NCI-H2107 treated with DMSO at 0.1 percent for 48 hours (cell line): ENCODE measurements around the gene COL23A1.

Experiments used
- DNase-seq: peaks from one replicate; lab custom pipeline; 2025; ENCODE audit not compliant: unreplicated experiment; lab: John Stamatoyannopoulos, UW

The COL23A1 gene

GRCh38 chr5:178463321-178464155, 126.7 kb downstream of the COL23A1 start:
- no peak for DNase-seq

DNA sequence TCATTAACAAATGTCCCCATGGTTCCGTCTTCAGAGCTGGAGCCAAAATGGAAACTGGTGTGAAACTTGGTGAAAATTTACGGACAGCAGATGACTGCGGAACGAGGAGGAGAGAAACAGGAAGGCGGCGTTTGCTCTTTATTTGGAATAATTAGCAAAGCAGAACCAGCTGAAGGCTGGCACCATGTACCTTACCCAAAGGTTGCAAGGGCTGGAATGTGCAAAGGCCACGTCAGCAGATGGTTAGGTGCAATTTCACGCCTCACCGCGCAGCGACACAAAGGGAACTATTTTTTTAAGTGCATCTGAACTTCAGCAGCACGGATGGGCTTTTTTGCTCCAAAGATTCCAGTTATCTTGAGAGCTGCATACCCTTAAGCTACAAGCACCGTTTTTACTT, 127.4 kb downstream of the COL23A1 start:
- DNase-seq = no peak

DNA sequence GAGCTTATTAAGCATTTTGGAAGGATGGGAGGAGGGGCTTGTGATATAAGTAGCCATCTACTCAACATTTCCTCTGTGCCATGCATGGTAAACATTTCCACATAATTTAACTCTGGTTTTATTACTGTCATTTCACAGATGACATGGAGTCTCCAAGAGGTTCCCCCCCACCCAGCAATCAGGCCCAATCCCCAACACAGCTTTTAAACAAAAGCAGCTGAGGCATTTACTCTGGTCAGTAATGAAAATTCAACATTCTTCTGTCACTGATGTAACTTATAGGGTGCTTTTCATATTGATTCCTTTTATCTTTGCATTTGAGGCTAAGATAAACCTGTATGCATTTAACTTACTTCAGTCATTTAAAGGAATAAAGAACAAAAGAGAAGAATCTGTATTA, 128.1 kb downstream of the COL23A1 start:
- DNase-seq = no peak

GRCh38 chr5:178461004-178461730, 129.0 kb downstream of the COL23A1 start:
- DNase-seq = no peak

GRCh38 chr5:178460598-178460997, 129.6 kb downstream of the COL23A1 start:
- DNase-seq = no peak

DNA sequence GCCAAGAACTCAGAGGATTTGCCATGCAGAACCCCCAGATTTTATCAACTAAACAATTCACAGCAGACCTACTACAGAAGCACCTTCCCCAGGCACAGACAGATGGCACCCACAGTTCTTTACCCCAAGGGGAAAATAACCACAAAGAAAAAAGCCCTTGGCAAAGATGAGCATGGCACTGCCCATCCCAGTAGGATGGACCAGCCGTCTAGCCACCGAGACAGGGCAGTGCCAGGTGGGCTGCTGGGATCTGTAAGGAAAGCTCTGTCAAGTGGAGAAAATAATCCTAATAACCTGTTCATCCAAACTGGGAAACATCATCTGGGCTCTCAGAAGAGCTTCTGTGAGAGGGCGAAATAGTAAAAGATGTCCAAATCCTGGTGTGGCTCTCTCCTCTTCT, 130.0 kb downstream of the COL23A1 start:
- no peak for DNase-seq

DNA sequence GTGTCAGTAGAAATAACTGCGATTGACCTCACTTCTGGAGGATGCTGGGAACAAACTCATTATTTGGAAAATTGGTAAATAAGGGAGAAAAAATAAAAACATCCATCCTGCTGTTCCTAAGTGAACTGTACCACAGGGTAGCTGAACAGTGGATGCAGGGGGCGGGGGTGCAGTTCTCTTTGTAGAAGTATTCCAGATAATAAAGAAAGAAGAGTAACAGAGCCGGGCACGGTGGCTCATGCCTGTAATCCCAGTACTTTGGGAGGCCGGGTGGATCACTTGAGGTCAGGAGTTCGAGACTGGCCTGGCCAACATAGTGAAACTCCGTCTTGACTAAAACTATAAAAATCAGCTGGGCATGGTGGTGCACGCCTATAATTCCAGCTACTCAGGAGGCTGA, 132.1 kb downstream of the COL23A1 start:
- DNase-seq = no peak

- DNase-seq = no peak
These were observed 132.7 kb downstream of the COL23A1 start for GRCh38 chr5:178457471-178457870.

DNA sequence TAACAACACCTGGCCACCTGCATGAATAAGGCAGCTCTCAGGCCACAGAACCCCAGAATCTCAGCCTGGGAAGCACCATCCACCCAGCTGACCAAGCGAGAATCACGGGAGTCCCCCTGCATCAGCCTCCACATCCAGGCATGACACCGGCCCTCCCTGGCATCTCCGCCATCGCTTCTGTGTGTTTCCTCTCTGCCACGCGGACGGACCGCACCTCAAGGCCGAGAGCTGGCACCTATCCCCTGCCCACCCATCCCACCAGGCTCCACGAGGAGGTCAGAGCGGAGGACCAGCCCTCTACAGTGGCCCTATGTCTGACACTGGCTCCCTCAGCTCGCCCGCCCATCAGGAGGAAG, 134.7 kb downstream of the COL23A1 start:
- DNase-seq = no peak

DNA sequence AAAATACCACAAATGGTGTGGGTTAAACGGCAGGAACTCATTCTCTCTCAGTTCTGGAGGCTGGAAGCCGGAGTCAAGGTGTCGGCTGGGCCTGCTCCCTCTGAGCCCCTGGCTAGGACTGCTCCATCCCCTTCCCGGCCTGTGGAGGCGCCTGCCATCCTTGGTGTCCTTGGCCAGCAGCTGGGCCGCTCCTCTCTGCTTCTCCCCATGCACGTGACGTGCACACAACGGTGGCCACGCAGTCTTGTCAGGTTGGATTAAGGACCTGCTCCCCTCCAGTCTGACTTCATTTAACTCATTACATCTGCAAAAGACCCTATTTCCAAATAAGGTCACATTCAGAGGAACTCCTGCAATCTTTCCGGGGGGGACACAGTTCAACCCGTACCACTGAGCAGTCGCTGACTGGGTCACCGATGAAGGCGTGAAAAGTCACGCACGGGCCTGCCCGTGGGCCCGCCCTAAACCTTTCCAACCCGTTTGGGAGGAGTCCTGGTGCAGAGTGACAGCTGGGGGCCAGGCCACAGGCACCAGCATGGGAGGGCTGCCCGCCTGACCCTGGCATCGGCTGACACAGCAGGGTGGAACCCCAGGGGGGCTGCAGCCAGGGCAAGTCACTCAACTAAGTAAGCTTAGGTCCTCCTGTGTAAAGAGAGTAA, 135.2 kb downstream of the COL23A1 start:
- no peak for DNase-seq

GRCh38 chr5:178454303-178454702, 135.9 kb downstream of the COL23A1 start:
- no peak for DNase-seq

DNA sequence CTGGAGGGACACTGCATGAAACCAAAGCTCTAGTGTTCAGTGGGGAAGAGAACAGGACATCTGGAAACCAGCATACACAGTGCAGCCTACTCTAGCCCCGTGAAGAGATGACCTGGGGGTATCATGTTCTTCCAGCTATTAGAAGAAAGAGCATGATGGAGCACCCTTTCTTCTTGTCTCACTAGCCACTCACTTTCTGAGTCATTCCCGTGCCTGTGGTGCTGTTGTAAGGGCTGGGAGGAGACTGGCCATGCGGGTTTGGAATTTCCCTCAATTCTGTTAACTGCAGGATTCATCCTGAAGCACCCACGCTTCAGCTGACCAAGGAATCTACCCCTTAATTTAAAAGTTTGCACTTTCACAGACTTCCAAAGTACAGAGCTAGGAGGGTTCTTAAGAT, 137.0 kb downstream of the COL23A1 start:
- no peak for DNase-seq

GRCh38 chr5:178450121-178451028, 139.8 kb downstream of the COL23A1 start:
- DNase-seq = no peak

- no peak for DNase-seq
These were observed 140.8 kb downstream of the COL23A1 start for GRCh38 chr5:178449163-178450070.

- DNase-seq = no peak
These were observed 144.7 kb downstream of the COL23A1 start for GRCh38 chr5:178445534-178445933.

DNA sequence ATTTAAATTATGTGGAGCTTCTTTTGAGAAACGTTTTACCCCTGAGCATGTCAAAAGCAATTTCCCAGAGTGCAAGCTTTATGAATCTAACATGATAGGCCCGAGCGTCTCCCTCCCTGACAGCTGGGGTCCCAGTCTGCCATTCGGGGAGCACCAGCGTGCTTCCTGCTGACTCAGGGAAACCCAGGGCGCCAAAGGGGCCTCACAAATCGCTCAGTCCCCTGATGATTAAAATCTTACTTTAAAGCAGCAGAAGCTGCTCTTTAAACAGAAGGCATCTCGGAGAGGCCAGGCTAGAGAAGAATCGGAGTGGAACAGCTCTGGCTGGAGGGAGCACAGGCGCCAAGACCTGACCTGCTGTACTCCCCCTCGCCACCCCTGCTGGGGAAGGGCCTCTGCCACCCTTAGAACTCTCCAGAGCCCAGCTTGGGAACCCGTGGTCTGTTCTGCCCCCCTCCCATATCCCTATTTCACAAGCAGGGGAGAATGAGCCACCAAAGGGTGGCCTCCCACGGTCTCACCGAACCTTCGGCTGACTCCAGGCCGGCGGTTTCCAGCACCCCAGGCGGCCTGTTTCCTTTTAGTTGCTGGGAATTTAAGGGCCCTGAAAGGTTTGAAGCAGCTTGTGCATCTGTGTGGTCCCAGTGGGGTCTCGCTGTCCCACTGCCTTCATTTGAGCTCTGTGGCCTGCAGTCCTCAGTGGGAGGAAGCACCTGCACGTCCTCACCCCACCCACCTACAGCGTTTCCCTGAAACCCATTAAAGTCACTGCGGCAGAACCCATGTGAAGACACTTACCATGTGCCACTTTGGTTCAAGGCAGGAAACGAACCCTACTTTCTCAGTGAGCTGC, 147.6 kb downstream of the COL23A1 start:
- DNase-seq = no peak

GRCh38 chr5:178441486-178442270, 148.5 kb downstream of the COL23A1 start:
- DNase-seq = no peak

GRCh38 chr5:178440181-178440580, 150.0 kb downstream of the COL23A1 start:
- DNase-seq = no peak
